B cell (primary cell): ENCODE results near the gene UCK1. TPM values are rescaled to one million over a fixed set of nuclear protein-coding genes. Genes with fewer than 3 reads are reported as not detected.
A peak's percentile ranks its signal among the peaks of the same experiment; 100 is the strongest.

ENCODE experiments used
- ATAC-seq: fragments of 200-7000 bp; cut with Tn5 transposase; one replicate; pipeline ENCODE4 v1.10.0; 2021; ENCODE audit warnings: low read depth, mild to moderate bottlenecking, moderate number of reproducible peaks, moderate library complexity
- CTCF ChIA-PET: fragments of 350-600 bp; sonication (Branson Sonifier 250); formaldehyde crosslinking; loops from one replicate; lab custom pipeline; 2021; ENCODE audit warnings: antibody characterized with exemption, inconsistent platforms; lab: Charles Lee
- POLR2A ChIA-PET: fragments of 350-600 bp; sonication (Branson Sonifier 250); formaldehyde crosslinking; loops from one replicate; lab custom pipeline; 2021; ENCODE audit warnings: antibody characterized with exemption; lab: Charles Lee
- DNase-seq: peaks from one replicate; pipeline ENCODE4 v3.0.0; 2013
- H2AFZ ChIP-seq: 2 replicates; pipeline ENCODE4 v1.6.1; 2012; ENCODE audit warnings: mild to moderate bottlenecking, low read depth, low read length; ENCODE audit not compliant: insufficient read depth, poor library complexity, severe bottlenecking
- H3K27ac ChIP-seq, 2 donors: 1 replicate in 1 of 2; 2 replicates in 1 of 2; pipeline ENCODE4 v1.5.1; 2012 to 2013; ENCODE audit warnings: low read length in 2 of 2, mild to moderate bottlenecking in 2 of 2, moderate library complexity in 1 of 2
- H3K27me3 ChIP-seq, 4 experiments: fragments of 200-600 bp in 1 of 4; sonication (generic) in 1 of 4; replicated peaks in 1 of 4; 1 replicate in 2 of 4; 2 replicates in 2 of 4; pipeline versions ENCODE4 v1.6.1 to v1.7.0; 2013 to 2016; ENCODE audit warnings: low read length in 3 of 4, mild to moderate bottlenecking in 2 of 4, mixed read lengths in 1 of 4, moderate library complexity in 1 of 4; ENCODE audit not compliant: insufficient read depth in 4 of 4, control insufficient read depth in 3 of 4; ENCODE audit errors: control extremely low read depth in 1 of 4
- H3K36me3 ChIP-seq, 2 experiments: replicated peaks in 1 of 2; 1 replicate in 1 of 2; 2 replicates in 1 of 2; pipeline versions ENCODE4 v1.6.1 to v1.7.1; 2013; ENCODE audit warnings: low read length in 1 of 2; ENCODE audit not compliant: insufficient read depth in 2 of 2, control insufficient read depth in 1 of 2; ENCODE audit errors: control extremely low read depth in 1 of 2, extremely low read depth in 1 of 2
- H3K4me1 ChIP-seq, 2 donors: fragments of 200-600 bp in 1 of 2; sonication (generic) in 1 of 2; 1 replicate in 1 of 2; 2 replicates in 1 of 2; pipeline versions ENCODE4 v1.5.1 to v1.6.1; 2013 to 2017; ENCODE audit warnings: low read length in 2 of 2; ENCODE audit not compliant: control insufficient read depth in 2 of 2, insufficient read depth in 2 of 2
- H3K4me2 ChIP-seq: replicated peaks from 2 replicates; pipeline ENCODE3; 2012; ENCODE audit warnings: mild to moderate bottlenecking, low read depth, low read length; ENCODE audit not compliant: poor library complexity, severe bottlenecking
- H3K4me3 ChIP-seq, 5 experiments: fragments of 200-600 bp in 1 of 5; sonication (generic) in 1 of 5; 1 replicate in 3 of 5; 2 replicates in 2 of 5; pipeline versions ENCODE4 v1.5.1 to v1.7.0; 2011 to 2016; ENCODE audit warnings: low read length in 4 of 5, mild to moderate bottlenecking in 4 of 5, low read depth in 2 of 5, control low read depth in 1 of 5, moderate library complexity in 1 of 5; ENCODE audit not compliant: insufficient read depth in 1 of 5; ENCODE audit errors: control extremely low read depth in 1 of 5, extremely low read depth in 1 of 5
- H3K79me2 ChIP-seq: fragments of 200-600 bp; sonication (generic); one replicate; pipeline ENCODE4 v1.6.0; 2016; ENCODE audit warnings: low read length; ENCODE audit not compliant: control insufficient read depth, insufficient read depth
- H3K9ac ChIP-seq: fragments of 200-600 bp; sonication (generic); 2 replicates; pipeline ENCODE4 v1.6.1; 2017; ENCODE audit warnings: mild to moderate bottlenecking, low read length, moderate library complexity
- H3K9me3 ChIP-seq, 3 donors: one replicate each; pipeline versions ENCODE4 v1.6.1 to v1.7.1; 2013; ENCODE audit warnings: low read length in 2 of 3; ENCODE audit not compliant: control insufficient read depth in 2 of 3, insufficient read depth in 1 of 3; ENCODE audit errors: control extremely low read depth in 1 of 3
- H4K20me1 ChIP-seq: 2 replicates; pipeline ENCODE4 v1.6.0; 2012; ENCODE audit warnings: mild to moderate bottlenecking, low read length; ENCODE audit not compliant: insufficient read depth, control insufficient read depth, poor library complexity, severe bottlenecking
- H3K27ac Mint-ChIP-seq: one replicate; pipeline ENCODE4 v1.8.0; 2021; ENCODE audit warnings: mixed read lengths
- H3K27me3 Mint-ChIP-seq: one replicate; pipeline ENCODE4 v1.8.0; 2021; ENCODE audit warnings: mixed read lengths
- H3K4me1 Mint-ChIP-seq: one replicate; pipeline ENCODE4 v1.8.0; 2021; ENCODE audit warnings: mixed read lengths
- H3K4me3 Mint-ChIP-seq: one replicate; pipeline ENCODE4 v1.8.0; 2021; ENCODE audit warnings: mixed read lengths
- H3K9me3 Mint-ChIP-seq: one replicate; pipeline ENCODE4 v1.8.0; 2022; ENCODE audit warnings: mixed read lengths; ENCODE audit not compliant: insufficient read depth
- CTCF ChIP-seq: fragments of 200-600 bp; IDR thresholded peaks from one replicate; pipeline ENCODE4 v1.8.0; 2022; ENCODE audit warnings: antibody characterized with exemption, mild to moderate bottlenecking
- EZH2 ChIP-seq: IDR thresholded peaks from 2 replicates; pipeline ENCODE4 v1.6.1; 2012; ENCODE audit warnings: borderline replicate concordance, low read depth, mild to moderate bottlenecking, moderate library complexity, low read length; ENCODE audit not compliant: insufficient read depth, poor library complexity, severe bottlenecking
- WGBS: methylation state at CpG from one replicate; pipeline ENCODE4 v1.1.5; 2013; ENCODE audit warnings: missing lambda C conversion rate; ENCODE audit not compliant: insufficient coverage; 5-methylcytosine and 5-hydroxymethylcytosine counted together
- intact Hi-C: fragments of 100-400 bp; cut with micrococcal nuclease; formaldehyde crosslinking; loops from one replicate; pipeline ENCODE4 v1.10.0; 2022
- polyA plus RNA-seq: library from polyadenylated mRNA; depleted of rRNA; stranded (reverse); fragments of >200 nt; gene quantifications from 2 replicates; pipeline ENCODE4 v1.2.3, GENCODE V29; 2012
- total RNA-seq, 2 donors: library from RNA; stranded (reverse); fragments of 120-200 nt in 1 of 2; gene quantifications; 1 replicate in 1 of 2; 2 replicates in 1 of 2; pipeline versions ENCODE4 v1.2.3 to v1.2.4, GENCODE V29; 2013 to 2022

Gene UCK1
- total and polyA plus RNA-seq, 2 donors (not counting 1 experiment from before 2014, with no cell fraction given): 25.3 to 39.3 TPM

DNA sequence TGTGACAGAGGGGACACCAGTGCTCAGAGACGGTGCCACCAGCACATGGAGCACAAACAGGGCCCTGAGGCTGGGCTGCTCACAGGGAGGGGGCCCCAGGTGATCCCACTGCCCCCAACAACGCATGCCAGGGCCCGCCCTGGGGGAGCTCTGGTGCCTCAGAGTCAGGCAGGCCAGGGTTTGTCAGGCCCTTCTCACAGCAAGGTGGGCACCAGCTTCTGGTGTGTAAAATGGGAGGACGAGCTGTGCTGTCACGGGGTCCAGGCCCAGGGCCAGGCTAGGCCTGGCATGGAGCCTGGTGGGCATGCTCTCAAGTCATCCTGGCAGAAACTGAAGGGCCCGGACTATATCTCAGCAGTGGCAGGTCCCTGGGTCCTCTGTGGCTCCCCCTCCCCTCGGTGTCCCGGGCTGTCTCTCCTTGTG, 48.7 kb upstream of the UCK1 start:
- no peak overlapping the region for H3K9ac ChIP-seq
- ChIA-PET CTCF (interaction anchor here (1.3 to 3.0 kb wide), 5 partner anchors 44 to 230 kb away, joined by 3 to 19 read pairs (median 5); partner anchors contain the start of gene RAPGEF1), POLR2A (no interaction called here)
- Mint-ChIP-seq H3K27me3 (no peaks in the 10 kb centered on the region), H3K27ac (peak overlapping the region; percentile 94), H3K4me1 (peaks cover 27% of the 10 kb centered on the region), H3K4me3 (no peak overlapping the region), H3K9me3 (no peaks in the 10 kb centered on the region)
- H4K20me1 ChIP-seq: peaks cover 14% of the 10 kb centered on the region
- 95% methylated on average over 8 of the region's 8 CpGs for WGBS
- no peak overlapping the region for H2AFZ ChIP-seq
- intact Hi-C loops: no loop called here
- peaks cover 23% of the 10 kb centered on the region for H3K79me2 ChIP-seq
- H3K9me3 ChIP-seq: no peaks in the 10 kb centered on the region
- no peaks in the 10 kb centered on the region for H3K27me3 ChIP-seq
- no peak overlapping the region for H3K4me3 ChIP-seq
- DNase-seq (peak; percentile 26), ATAC-seq (no peak)
- TF ChIP-seq CTCF (no peak), EZH2 (no peak)
- peaks cover 5 to 89% of the 10 kb centered on the region in 2 experiments for H3K36me3 ChIP-seq
- peak overlapping the region; percentile 70 for H3K4me2 ChIP-seq
- peak overlapping the region; percentile 67 to 83 for H3K27ac ChIP-seq
- peaks cover 21 to 30% of the 10 kb centered on the region in 2 donors for H3K4me1 ChIP-seq

GRCh38 chr9:131578731-131579504, 47.9 kb upstream of the UCK1 start:
- peaks cover 24% of the 10 kb centered on the region for H3K4me1 Mint-ChIP-seq
- H3K4me3 Mint-ChIP-seq: peak overlapping the region; percentile 77
- H3K9me3 Mint-ChIP-seq: no peaks in the 10 kb centered on the region
- Histone ChIP-seq H2AFZ (peak overlapping the region; percentile 20), H3K4me2 (peak overlapping the region; percentile 70), H3K27me3 (no peaks in the 10 kb centered on the region), H3K9me3 (no peaks in the 10 kb centered on the region), H3K36me3 (peaks cover 5 to 85% of the 10 kb centered on the region in 2 experiments), H3K4me1 (peaks cover 19 to 27% of the 10 kb centered on the region in 2 donors), H3K79me2 (peaks cover 14% of the 10 kb centered on the region), H3K9ac (peak overlapping the region; percentile 33), H4K20me1 (peaks cover 8% of the 10 kb centered on the region), H3K4me3 (peak overlapping the region in 3 of 5 experiments; percentile 14 to 31 (median 23)), H3K27ac (peak overlapping the region; percentile 67 to 83)
- TF ChIP-seq EZH2 (no peak), CTCF (no peak)
- ChIA-PET CTCF (interaction anchor here (0.6 to 3.0 kb wide), 9 partner anchors 12 to 229 kb away, joined by 3 to 19 read pairs (median 4); partner anchors contain the start of gene RAPGEF1), POLR2A (interaction anchor here (0.7 to 0.8 kb wide), 2 partner anchors 96 to 182 kb away, joined by 4 to 5 read pairs; no protein-coding TSS in a partner anchor)
- intact Hi-C loops: no loop called here
- ATAC-seq (peak; percentile 86), DNase-seq (peak; percentile 85)
- H3K27ac Mint-ChIP-seq: peak overlapping the region; percentile 94
- no peaks in the 10 kb centered on the region for H3K27me3 Mint-ChIP-seq
- 14% methylated on average over 23 of the region's 26 CpGs for WGBS
